Right cardiac atrium (tissue), 5 donors: ENCODE measurements around the gene GKN2. TPM values are rescaled to one million over a fixed set of nuclear protein-coding genes. Genes with fewer than 3 reads are reported as not detected.

Experiments used
- polyA plus RNA-seq: library from polyadenylated mRNA; stranded (reverse); fragments of 200-250 nt; gene quantifications from one replicate; pipeline ENCODE4 v1.2.3, GENCODE V29; 2013
- total RNA-seq, 4 donors: library from RNA; stranded (reverse); fragmentation: NEBNext Ultra II Directional; extraction: Animal tissue kit (Norgen Biotek cat#: 25700); gene quantifications; one replicate each; pipeline ENCODE4 v1.2.1, GENCODE V29; 2021
- donor health status: healthy with polysubstance abuse.
- donor health status: DM: no; HTN: yes; CAD: no.
- donor health status: DM: no; HTN: no; CAD: no.
- donor health status: DM: no; HTN: yes; CAD: no; lungs with severe emphysema.
- donor health status: DM: yes; HTN: yes; CAD: no.

Gene GKN2
- total and polyA plus RNA-seq, 5 donors: not detected

Other genes starting within 250 kb of the GKN2 start
- 1 to 10 TPM; 7.8 to 9.7 (median 9.1) TPM for gene ARHGAP25, start 218.1 kb downstream of the GKN2 start, total RNA-seq
- gene ARHGAP25, start 218.1 kb downstream of the GKN2 start, polyA plus RNA-seq: 5.9 TPM
- 1,000 to 10,000 TPM; 1,953 to 6,380 (median 2,692) TPM for gene BMP10, start 81.5 kb downstream of the GKN2 start, total RNA-seq
- 153 TPM for gene BMP10, start 81.5 kb downstream of the GKN2 start, polyA plus RNA-seq
- not detected for gene GKN1, start 21.7 kb upstream of the GKN2 start, total RNA-seq
- gene GKN1, start 21.7 kb upstream of the GKN2 start, polyA plus RNA-seq: not detected
- gene ANTXR1, start 60.3 kb upstream of the GKN2 start, total RNA-seq: 10 to 100 TPM; 35.4 to 49.4 (median 42.3) TPM
- gene ANTXR1, start 60.3 kb upstream of the GKN2 start, polyA plus RNA-seq: 13.8 TPM